H1 (cell line): ENCODE results near the gene FRMD4A. TPM values are rescaled to one million over a fixed set of nuclear protein-coding genes. Genes with fewer than 3 reads are reported as not detected.
A peak's percentile ranks its signal among the peaks of the same experiment; 100 is the strongest.

Experiments
- CTCF ChIA-PET: fragments of 300-600 bp; sonication (Branson Sonifier 250); formaldehyde crosslinking; loops from one replicate; lab custom pipeline; 2021; ENCODE audit not compliant: partially characterized antibody; lab: Charles Lee
- POLR2A ChIA-PET: fragments of 300-600 bp; sonication (Branson Sonifier 250); formaldehyde crosslinking; loops from one replicate; lab custom pipeline; 2021; ENCODE audit warnings: inconsistent platforms; ENCODE audit not compliant: partially characterized antibody; lab: Charles Lee
- DNase-seq, 2 experiments: peaks; one replicate each; pipeline versions ENCODE4 v3.0.0 to v3.0.0-alpha.2; 2010 to 2022; ENCODE audit warnings: low spot score in 2 of 2, low read depth in 1 of 2, mixed read lengths in 1 of 2
- FAIRE-seq: peaks from 2 replicates; lab custom pipeline; 2011; peaks lifted over from hg19 to GRCh38; lab: Jason Lieb, UNC
- H2AFZ ChIP-seq: 2 replicates; pipeline ENCODE4 v1.8.1; 2012; ENCODE audit warnings: low read length, inconsistent platforms
- H2AK5ac ChIP-seq: 2 replicates; pipeline ENCODE4 v1.6.1; 2013; ENCODE audit warnings: low read depth, low read length
- H2BK120ac ChIP-seq: replicated peaks from 2 replicates; pipeline ENCODE3; 2013; ENCODE audit warnings: low read depth, low read length, inconsistent platforms
- H2BK12ac ChIP-seq: 2 replicates; pipeline ENCODE4 v1.6.1; 2013; ENCODE audit warnings: low read depth, low read length
- H2BK15ac ChIP-seq: 2 replicates; pipeline ENCODE4 v1.6.1; 2013; ENCODE audit warnings: low read length
- H2BK20ac ChIP-seq: 2 replicates; pipeline ENCODE4 v1.6.1; 2013; ENCODE audit warnings: low read length
- H2BK5ac ChIP-seq: 2 replicates; pipeline ENCODE4 v1.6.1; 2013; ENCODE audit warnings: low read depth, low read length
- H3K14ac ChIP-seq: 2 replicates; pipeline ENCODE4 v1.6.1; 2013; ENCODE audit warnings: inconsistent platforms; ENCODE audit not compliant: insufficient read length
- H3K18ac ChIP-seq: 2 replicates; pipeline ENCODE4 v1.6.1; 2013; ENCODE audit warnings: low read length; ENCODE audit errors: extremely low read depth
- H3K23ac ChIP-seq: 2 replicates; pipeline ENCODE4 v1.6.1; 2013; ENCODE audit warnings: inconsistent platforms; ENCODE audit not compliant: insufficient read length
- H3K23me2 ChIP-seq: 2 replicates; pipeline ENCODE4 v1.6.1; 2013; ENCODE audit warnings: low read depth, low read length
- H3K27ac ChIP-seq: 2 replicates; pipeline ENCODE4 v1.6.1; 2011; ENCODE audit warnings: low read depth, low read length, inconsistent platforms
- H3K27me3 ChIP-seq, 4 experiments: replicated peaks in 1 of 4; 1 replicate in 1 of 4; 2 replicates in 3 of 4; pipeline versions ENCODE4 v1.6.1 to v1.8.1; 2011 to 2013; ENCODE audit warnings: low read length in 3 of 4, mild to moderate bottlenecking in 3 of 4, inconsistent platforms in 2 of 4, mixed read lengths in 2 of 4, moderate library complexity in 1 of 4; ENCODE audit not compliant: control insufficient read depth in 3 of 4, insufficient read depth in 3 of 4; ENCODE audit errors: extremely low read depth in 1 of 4
- H3K36me3 ChIP-seq, 4 experiments: 2 replicates each; pipeline versions ENCODE4 v1.6.1 to v1.8.1; 2011 to 2013; ENCODE audit warnings: mild to moderate bottlenecking in 4 of 4, low read length in 3 of 4, moderate library complexity in 2 of 4, control low read depth in 1 of 4, inconsistent platforms in 1 of 4; ENCODE audit not compliant: insufficient read depth in 4 of 4, control insufficient read depth in 2 of 4
- H3K4ac ChIP-seq: replicated peaks from 2 replicates; pipeline ENCODE3; 2013; ENCODE audit warnings: low read length, low read depth, mixed read lengths, inconsistent platforms; ENCODE audit not compliant: insufficient read length
- H3K4me1 ChIP-seq, 4 experiments: replicated peaks in 1 of 4; 1 replicate in 1 of 4; 2 replicates in 3 of 4; pipeline versions ENCODE4 v1.6.1 to v1.8.1; 2011 to 2013; ENCODE audit warnings: low read length in 3 of 4, inconsistent platforms in 2 of 4, mixed read lengths in 1 of 4; ENCODE audit not compliant: insufficient read depth in 4 of 4, control insufficient read depth in 3 of 4
- H3K4me2 ChIP-seq, 2 experiments: 2 replicates each; pipeline versions ENCODE4 v1.6.1 to v1.8.1; 2011 to 2013; ENCODE audit warnings: low read depth in 2 of 2, low read length in 2 of 2, control low read depth in 1 of 2, inconsistent platforms in 1 of 2, mild to moderate bottlenecking in 1 of 2; ENCODE audit not compliant: insufficient read depth in 1 of 2
- H3K4me3 ChIP-seq, 4 experiments: fragments of 200-600, 300-600 bp in 1 of 4; sonication (generic), shearing (Covaris generic), sonication (Bioruptor Twin) in 1 of 4; 2 replicates each; pipeline versions ENCODE4 v1.5.1 to v1.8.1; 2011 to 2016; ENCODE audit warnings: low read length in 4 of 4, low read depth in 3 of 4, control low read depth in 2 of 4, inconsistent platforms in 2 of 4, mild to moderate bottlenecking in 2 of 4, mixed read lengths in 1 of 4, moderate library complexity in 1 of 4; ENCODE audit not compliant: insufficient read depth in 2 of 4; ENCODE audit errors: extremely low read depth in 1 of 4
- H3K56ac ChIP-seq: replicated peaks from 2 replicates; pipeline ENCODE3; 2013; ENCODE audit warnings: low read depth, mild to moderate bottlenecking, mixed read lengths, low read length, inconsistent platforms; ENCODE audit not compliant: insufficient read length
- H3K79me1 ChIP-seq: 2 replicates; pipeline ENCODE4 v1.6.1; 2013; ENCODE audit warnings: low read depth, low read length, control low read depth
- H3K79me2 ChIP-seq, 2 experiments: 2 replicates each; pipeline versions ENCODE4 v1.6.1 to v1.8.1; 2012 to 2013; ENCODE audit warnings: low read length in 2 of 2, mild to moderate bottlenecking in 2 of 2, inconsistent platforms in 1 of 2; ENCODE audit not compliant: insufficient read depth in 2 of 2, control insufficient read depth in 1 of 2
- H3K9ac ChIP-seq, 4 experiments: replicated peaks in 1 of 4; 1 replicate in 1 of 4; 2 replicates in 3 of 4; pipeline versions ENCODE4 v1.6.1 to v1.8.1; 2011 to 2013; ENCODE audit warnings: low read depth in 3 of 4, low read length in 3 of 4, control low read depth in 2 of 4, mild to moderate bottlenecking in 2 of 4, moderate library complexity in 2 of 4, inconsistent platforms in 1 of 4; ENCODE audit errors: extremely low read depth in 1 of 4
- H3K9me3 ChIP-seq, 2 experiments: 2 replicates each; pipeline versions ENCODE4 v1.6.1 to v1.8.1; 2012 to 2013; ENCODE audit warnings: mild to moderate bottlenecking in 2 of 2, moderate library complexity in 2 of 2, control low read depth in 1 of 2, inconsistent platforms in 1 of 2, low read depth in 1 of 2, low read length in 1 of 2, mixed read lengths in 1 of 2; ENCODE audit not compliant: insufficient read depth in 2 of 2
- H4K20me1 ChIP-seq, 2 experiments: replicated peaks in 1 of 2; 2 replicates each; pipeline versions ENCODE3 to v1.8.1; 2011 to 2013; ENCODE audit warnings: inconsistent platforms in 2 of 2, low read length in 2 of 2, mild to moderate bottlenecking in 1 of 2; ENCODE audit not compliant: insufficient read depth in 2 of 2, control insufficient read depth in 1 of 2
- H4K5ac ChIP-seq: 2 replicates; pipeline ENCODE4 v1.6.1; 2013; ENCODE audit warnings: low read length, low read depth, mixed read lengths, inconsistent platforms; ENCODE audit not compliant: insufficient read length
- H4K8ac ChIP-seq: 2 replicates; pipeline ENCODE4 v1.8.0; 2013; ENCODE audit warnings: mild to moderate bottlenecking, moderate library complexity, low read length, inconsistent platforms; ENCODE audit not compliant: insufficient read depth; ENCODE audit errors: extremely low read depth
- H4K91ac ChIP-seq: replicated peaks from 2 replicates; pipeline ENCODE3; 2013; ENCODE audit warnings: low read length, mixed read lengths, inconsistent platforms; ENCODE audit not compliant: insufficient read length
- ATF3 ChIP-seq: IDR thresholded peaks from 2 replicates; pipeline ENCODE4 v1.6.1; 2011; ENCODE audit warnings: low read depth, mild to moderate bottlenecking, low read length; ENCODE audit not compliant: insufficient read depth
- HDAC2 ChIP-seq, 2 experiments: fragments of 300-600 bp in 1 of 2; sonication (generic) in 1 of 2; IDR thresholded peaks; 2 replicates each; pipeline ENCODE4 v1.6.1; 2011 to 2012; ENCODE audit warnings: low read depth in 2 of 2, low read length in 2 of 2, mild to moderate bottlenecking in 2 of 2, moderate library complexity in 2 of 2, borderline replicate concordance in 1 of 2, inconsistent platforms in 1 of 2
- NANOG ChIP-seq: IDR thresholded peaks from 2 replicates; pipeline ENCODE4 v1.6.1; 2011; ENCODE audit warnings: low read length, low read depth, mild to moderate bottlenecking, inconsistent platforms; ENCODE audit not compliant: insufficient read depth, poor library complexity, severe bottlenecking
- POLR2AphosphoS5 ChIP-seq: IDR thresholded peaks from 2 replicates; pipeline ENCODE4 v1.6.1; 2011; ENCODE audit warnings: low read depth, low read length
- TBP ChIP-seq: IDR thresholded peaks from 2 replicates; pipeline ENCODE4 v1.6.1; 2011; ENCODE audit warnings: low read depth, low read length, improper control_type of control experiment
- WGBS, 2 experiments: shearing (Covaris generic) in 1 of 2; methylation state at CpG; one replicate each; pipeline versions ENCODE4 v1.1.6 to v1.1.7; 2013 to 2015; ENCODE audit warnings: low lambda C conversion rate in 2 of 2, mixed read lengths in 2 of 2, inconsistent platforms in 1 of 2, low coverage in 1 of 2, missing lambda C conversion rate in 1 of 2; ENCODE audit not compliant: insufficient replicate concordance in 2 of 2, insufficient coverage in 1 of 2, insufficient read length in 1 of 2; ENCODE audit errors: extremely low coverage in 1 of 2, missing lambda C conversion rate in 1 of 2; 5-methylcytosine and 5-hydroxymethylcytosine counted together
- polyA plus RNA-seq, 7 experiments: library from polyadenylated mRNA; depleted of rRNA in 3 of 7; stranded (reverse) in 5 of 7; unstranded in 2 of 7; fragments of >200 nt in 5 of 7; fragments of 200-250 nt in 2 of 7; gene quantifications; 1 replicate in 5 of 7; 2 replicates in 1 of 7; 4 replicates in 1 of 7; pipeline versions ENCODE4 v1.2.1 to v1.2.3, GENCODE V29; 2011 to 2013; ENCODE audit warnings: missing spikeins in 2 of 7, mixed read lengths in 2 of 7
- total RNA-seq: library from RNA; stranded (reverse); fragmentation: NEBNext Ultra II Directional; extraction: Animal tissue kit (Norgen Biotek cat#: 25700); gene quantifications from 2 replicates; pipeline ENCODE4 v1.2.1, GENCODE V29; 2021
- TF ChIP-seq, protein P1 (sequence below): IDR thresholded peaks from 2 replicates; pipeline ENCODE4 v1.6.1; 2012; ENCODE audit warnings: inconsistent platforms

The FRMD4A gene
- total and polyA plus RNA-seq, 2 of the 8 experiments (the other 6 are each of a cell fraction or from before 2014, with no cell fraction given) = 38.6 to 39.6 TPM

DNA sequence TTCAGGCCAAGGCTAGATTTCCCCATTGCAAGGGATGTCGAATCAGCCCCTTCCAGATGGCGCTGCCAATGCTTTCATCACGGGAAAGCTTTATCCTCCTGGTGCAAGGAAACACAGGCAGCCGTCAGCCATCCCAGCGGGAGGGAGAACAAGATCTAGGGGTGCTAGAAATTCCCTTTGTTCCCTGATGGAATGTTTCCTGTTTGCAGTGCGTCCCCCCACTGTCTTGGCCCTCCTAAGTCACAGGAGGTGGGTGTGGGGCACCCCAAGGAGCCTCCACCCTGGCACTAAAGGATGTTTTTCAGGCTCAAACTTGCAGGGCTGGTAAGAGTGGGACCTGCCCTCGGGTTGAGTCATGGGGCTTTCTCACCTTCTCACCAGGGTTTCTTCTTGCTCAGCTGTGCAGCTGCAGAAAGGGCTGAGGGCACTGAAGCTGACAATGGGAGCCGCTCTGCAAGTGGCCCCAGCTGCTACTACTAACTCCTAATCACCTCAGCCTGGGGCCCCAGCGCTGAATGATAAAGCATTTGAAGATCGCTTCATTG lies 640.4 kb downstream of the FRMD4A start:
- Histone ChIP-seq H3K79me2 (no peaks in the 10 kb centered on the region), H2BK20ac (no peak overlapping the region), H3K4me3 (0 out of 8 replicates have a peak overlapping the region, but pooled peaks of 1 of the 4 experiments have one; percentile 11), H3K4ac (no peak overlapping the region), H3K9ac (no peak overlapping the region), H2AFZ (no peak overlapping the region), H4K20me1 (no peaks in the 10 kb centered on the region), H4K8ac (peak overlapping the region; percentile 22; the same call in 1 of the 2 replicates), H2AK5ac (no peak overlapping the region), H3K36me3 (peaks cover 2 to 13% (median 6%) of the 10 kb centered on the region in 4 experiments; a peak in 6 of 8 replicates), H3K18ac (peak overlapping the region; percentile 48; the same call in 1 of the 2 replicates), H3K79me1 (no peaks in the 10 kb centered on the region), H3K9me3 (no peaks in the 10 kb centered on the region), H3K27ac (no peak overlapping the region), H3K4me1 (peaks cover 3 to 11% (median 6%) of the 10 kb centered on the region in 4 experiments; a peak in 6 of 7 replicates), H3K4me2 (peak overlapping the region in 1 of 2 experiments; percentile 29; a peak in 3 of 4 replicates), H4K5ac (no peak overlapping the region), H3K14ac (no peak overlapping the region), H2BK5ac (peak overlapping the region; percentile 61), H2BK120ac (no peak overlapping the region), H3K23ac (no peak overlapping the region), H3K23me2 (no peaks in the 10 kb centered on the region), H3K56ac (no peak overlapping the region), H3K27me3 (no peaks in the 10 kb centered on the region), H2BK15ac (no peak overlapping the region), H2BK12ac (0 out of 2 replicates have a peak overlapping the region, but pooled peaks have one; percentile 1), H4K91ac (no peak overlapping the region)
- WGBS, 2 experiments = 63% methylated on average over 10 of the region's 10 CpGs; no CpG with 5 or more reads in 1 of the 2 experiments
- ChIA-PET CTCF (interaction anchor here (0.6 to 1.0 kb wide), 4 partner anchors 14 to 94 kb away, joined by 3 read pairs; no protein-coding TSS in a partner anchor), POLR2A (no interaction called here)
- FAIRE-seq (no peak), DNase-seq (peak in 1 of 2 experiments; percentile 56)
- TF ChIP-seq POLR2AphosphoS5 (no peak), HDAC2 (IDR thresholded peaks at IDR 0.05; ENCODE audit: borderline replicate concordance in 1 of 2, low read depth in 2 of 2, low read length in 2 of 2) (peak in 1 of 2 experiments; percentile 48; a peak in 1 of 4 replicates), TBP (no peak), NANOG (peak; percentile 31), ATF3 (no peak)
- TF ChIP-seq, protein P1, sequence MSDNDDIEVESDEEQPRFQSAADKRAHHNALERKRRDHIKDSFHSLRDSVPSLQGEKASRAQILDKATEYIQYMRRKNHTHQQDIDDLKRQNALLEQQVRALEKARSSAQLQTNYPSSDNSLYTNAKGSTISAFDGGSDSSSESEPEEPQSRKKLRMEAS = peak; percentile 8; the same call in 1 of the 2 replicates
